Stimulated activated CD4-positive, alpha-beta T cell treated with anti-CD3 and anti-CD28 coated beads, Interleukin-1b, Interleukin-23, amount 100 ng/mL, for 48 hours (primary cell): ENCODE measurements around the gene TSPEAR.
A peak's percentile ranks its signal among the peaks of the same experiment; 100 is the strongest.

ENCODE experiments used
- DNase-seq: peaks from one replicate; pipeline ENCODE4 v3.0.0-alpha.2; 2020

The TSPEAR gene

GRCh38 chr21:44496564-44497550, 214.5 kb downstream of the TSPEAR start:
- no peak for DNase-seq

GRCh38 chr21:44495611-44496563, 215.5 kb downstream of the TSPEAR start:
- DNase-seq: no peak

- no peak for DNase-seq
Observed at GRCh38 chr21:44494956-44495355, 216.4 kb downstream of the TSPEAR start.

- DNase-seq: no peak
Observed at GRCh38 chr21:44494418-44494817, 217.0 kb downstream of the TSPEAR start.

- no peak for DNase-seq
Observed at GRCh38 chr21:44492567-44493385, 218.6 kb downstream of the TSPEAR start.

- no peak for DNase-seq
Observed at GRCh38 chr21:44490816-44491215, 220.6 kb downstream of the TSPEAR start.

GRCh38 chr21:44490405-44490804, 221.0 kb downstream of the TSPEAR start:
- no peak for DNase-seq

- DNase-seq: no peak
Observed at GRCh38 chr21:44489962-44490361, 221.4 kb downstream of the TSPEAR start.

GRCh38 chr21:44487831-44488230, 223.5 kb downstream of the TSPEAR start:
- peak; percentile 60 for DNase-seq

- no peak for DNase-seq
Observed at GRCh38 chr21:44486302-44486701, 225.1 kb downstream of the TSPEAR start.

GRCh38 chr21:44485796-44486195, 225.6 kb downstream of the TSPEAR start:
- no peak for DNase-seq

- peak; percentile 59 for DNase-seq
Observed at GRCh38 chr21:44485254-44485793, 226.0 kb downstream of the TSPEAR start.

- no peak for DNase-seq
Observed at GRCh38 chr21:44484498-44485253, 226.7 kb downstream of the TSPEAR start.

GRCh38 chr21:44483288-44484237, 227.8 kb downstream of the TSPEAR start:
- DNase-seq: no peak

GRCh38 chr21:44482581-44483287, 228.6 kb downstream of the TSPEAR start:
- DNase-seq: no peak

GRCh38 chr21:44480200-44481053, 230.9 kb downstream of the TSPEAR start:
- no peak for DNase-seq

GRCh38 chr21:44479556-44480199, 231.7 kb downstream of the TSPEAR start:
- DNase-seq: peak; percentile 42

- no peak for DNase-seq
Observed at GRCh38 chr21:44478801-44479167, 232.6 kb downstream of the TSPEAR start.
